SK-N-SH (cell line): ENCODE results near the gene EDIL3.

Experiments used
- EP300 ChIP-seq, 2 experiments: IDR thresholded peaks; 2 replicates each; pipeline versions ENCODE4 v1.4.0 to v1.6.1; 2012; ENCODE audit warnings: borderline replicate concordance in 1 of 2, low read depth in 1 of 2, low read length in 1 of 2
- JUND ChIP-seq: IDR thresholded peaks from 2 replicates; pipeline ENCODE4 v1.4.0; 2012
- MXI1 ChIP-seq: IDR thresholded peaks from 2 replicates; pipeline ENCODE4 v1.6.1; 2012; ENCODE audit warnings: mild to moderate bottlenecking, low read depth, low read length, improper control_type of control experiment
- RAD21 ChIP-seq: IDR thresholded peaks from 2 replicates; pipeline ENCODE4 v1.6.1; 2012; ENCODE audit warnings: mild to moderate bottlenecking, low read length
- RCOR1 ChIP-seq: fragments of 150-350 bp; IDR thresholded peaks from 2 replicates; pipeline ENCODE4 v1.6.1; 2017; ENCODE audit warnings: antibody characterized with exemption, low read length
- TAF1 ChIP-seq: IDR thresholded peaks from 2 replicates; pipeline ENCODE4 v1.6.1; 2012; ENCODE audit warnings: low read depth, mild to moderate bottlenecking, low read length, moderate library complexity, borderline replicate concordance
- TF ChIP-seq, protein P1 (sequence below): fragments of 200-600 bp; sonication (generic); IDR thresholded peaks from 2 replicates; pipeline ENCODE4 v1.6.1; 2017; ENCODE audit warnings: antibody characterized with exemption, mild to moderate bottlenecking, moderate library complexity
- TF ChIP-seq, protein P2 (sequence below): IDR thresholded peaks from 2 replicates; pipeline ENCODE4 v1.4.0; 2012; ENCODE audit warnings: low read depth, borderline replicate concordance
- TF ChIP-seq, protein P3 (sequence below): IDR thresholded peaks from 2 replicates; pipeline ENCODE4; 2012
- TF ChIP-seq, protein P4 (sequence below): IDR thresholded peaks from 2 replicates; pipeline ENCODE4 v1.4.0; 2012; ENCODE audit warnings: low read depth

DNA sequence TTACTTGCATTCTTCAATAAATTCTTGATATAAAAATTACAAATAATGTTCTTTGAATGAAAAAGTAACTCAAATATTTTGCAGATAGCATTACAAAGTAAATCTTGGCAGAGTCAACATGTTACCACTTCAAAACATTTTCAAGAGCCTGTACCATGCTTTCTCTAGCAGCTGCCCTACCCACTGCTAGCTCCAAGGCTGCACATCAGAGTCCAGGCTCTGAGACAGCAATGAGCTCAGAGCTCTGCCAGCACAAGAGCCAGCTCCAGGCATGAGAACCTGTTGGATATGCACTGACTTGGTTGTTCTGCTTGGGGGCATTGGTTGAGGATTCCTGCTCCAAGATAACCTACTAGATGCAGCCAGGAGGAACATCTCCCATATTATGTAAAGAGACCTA, 452.7 kb downstream of the EDIL3 start:
- TF ChIP-seq, protein P1, sequence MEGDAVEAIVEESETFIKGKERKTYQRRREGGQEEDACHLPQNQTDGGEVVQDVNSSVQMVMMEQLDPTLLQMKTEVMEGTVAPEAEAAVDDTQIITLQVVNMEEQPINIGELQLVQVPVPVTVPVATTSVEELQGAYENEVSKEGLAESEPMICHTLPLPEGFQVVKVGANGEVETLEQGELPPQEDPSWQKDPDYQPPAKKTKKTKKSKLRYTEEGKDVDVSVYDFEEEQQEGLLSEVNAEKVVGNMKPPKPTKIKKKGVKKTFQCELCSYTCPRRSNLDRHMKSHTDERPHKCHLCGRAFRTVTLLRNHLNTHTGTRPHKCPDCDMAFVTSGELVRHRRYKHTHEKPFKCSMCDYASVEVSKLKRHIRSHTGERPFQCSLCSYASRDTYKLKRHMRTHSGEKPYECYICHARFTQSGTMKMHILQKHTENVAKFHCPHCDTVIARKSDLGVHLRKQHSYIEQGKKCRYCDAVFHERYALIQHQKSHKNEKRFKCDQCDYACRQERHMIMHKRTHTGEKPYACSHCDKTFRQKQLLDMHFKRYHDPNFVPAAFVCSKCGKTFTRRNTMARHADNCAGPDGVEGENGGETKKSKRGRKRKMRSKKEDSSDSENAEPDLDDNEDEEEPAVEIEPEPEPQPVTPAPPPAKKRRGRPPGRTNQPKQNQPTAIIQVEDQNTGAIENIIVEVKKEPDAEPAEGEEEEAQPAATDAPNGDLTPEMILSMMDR: no peak
- TF ChIP-seq RAD21: no peak
- no peak for TF ChIP-seq EP300 (IDR thresholded peaks at IDR 0.05; ENCODE audit: borderline replicate concordance in 1 of 2, low read depth in 1 of 2, low read length in 1 of 2)
- no peak for TF ChIP-seq MXI1
- TF ChIP-seq, protein P2, sequence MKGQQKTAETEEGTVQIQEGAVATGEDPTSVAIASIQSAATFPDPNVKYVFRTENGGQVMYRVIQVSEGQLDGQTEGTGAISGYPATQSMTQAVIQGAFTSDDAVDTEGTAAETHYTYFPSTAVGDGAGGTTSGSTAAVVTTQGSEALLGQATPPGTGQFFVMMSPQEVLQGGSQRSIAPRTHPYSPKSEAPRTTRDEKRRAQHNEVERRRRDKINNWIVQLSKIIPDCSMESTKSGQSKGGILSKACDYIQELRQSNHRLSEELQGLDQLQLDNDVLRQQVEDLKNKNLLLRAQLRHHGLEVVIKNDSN: no peak
- TF ChIP-seq JUND: no peak
- TF ChIP-seq, protein P3, sequence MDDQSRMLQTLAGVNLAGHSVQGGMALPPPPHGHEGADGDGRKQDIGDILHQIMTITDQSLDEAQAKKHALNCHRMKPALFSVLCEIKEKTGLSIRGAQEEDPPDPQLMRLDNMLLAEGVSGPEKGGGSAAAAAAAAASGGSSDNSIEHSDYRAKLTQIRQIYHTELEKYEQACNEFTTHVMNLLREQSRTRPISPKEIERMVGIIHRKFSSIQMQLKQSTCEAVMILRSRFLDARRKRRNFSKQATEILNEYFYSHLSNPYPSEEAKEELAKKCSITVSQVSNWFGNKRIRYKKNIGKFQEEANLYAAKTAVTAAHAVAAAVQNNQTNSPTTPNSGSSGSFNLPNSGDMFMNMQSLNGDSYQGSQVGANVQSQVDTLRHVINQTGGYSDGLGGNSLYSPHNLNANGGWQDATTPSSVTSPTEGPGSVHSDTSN: no peak
- TF ChIP-seq TAF1: no peak
- TF ChIP-seq RCOR1: no peak
- TF ChIP-seq, protein P4, sequence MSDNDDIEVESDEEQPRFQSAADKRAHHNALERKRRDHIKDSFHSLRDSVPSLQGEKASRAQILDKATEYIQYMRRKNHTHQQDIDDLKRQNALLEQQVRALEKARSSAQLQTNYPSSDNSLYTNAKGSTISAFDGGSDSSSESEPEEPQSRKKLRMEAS: no peak
